Astrocyte (in vitro differentiated cells and primary cell): ENCODE results near the gene LITAF. TPM values are rescaled to one million over a fixed set of nuclear protein-coding genes. Genes with fewer than 3 reads are reported as not detected.

Experiments
- DNase-seq: peaks from one replicate; pipeline ENCODE4 v3.0.0-alpha.2; 2010; ENCODE audit warnings: low read depth
- FAIRE-seq: peaks from 2 replicates; lab custom pipeline; 2011; peaks lifted over from hg19 to GRCh38; lab: Jason Lieb, UNC
- H2AFZ ChIP-seq: 2 replicates; pipeline ENCODE4 v1.6.0; 2012; ENCODE audit warnings: low read depth, low read length, inconsistent platforms
- H3K27ac ChIP-seq: 2 replicates; pipeline ENCODE4 v1.5.1; 2011; ENCODE audit warnings: low read depth, low read length, inconsistent platforms
- H3K27me3 ChIP-seq: 2 replicates; pipeline ENCODE4 v1.6.0; 2011; ENCODE audit warnings: low read length, inconsistent platforms; ENCODE audit not compliant: insufficient read depth
- H3K36me3 ChIP-seq: 2 replicates; pipeline ENCODE4 v1.5.1; 2011; ENCODE audit warnings: low read length, inconsistent platforms; ENCODE audit not compliant: insufficient read depth
- H3K4me1 ChIP-seq: 2 replicates; pipeline ENCODE4 v1.5.1; 2011; ENCODE audit warnings: low read length, inconsistent platforms; ENCODE audit not compliant: insufficient read depth
- H3K4me2 ChIP-seq: 2 replicates; pipeline ENCODE4 v1.6.0; 2012; ENCODE audit warnings: low read length, inconsistent platforms
- H3K4me3 ChIP-seq: 2 replicates; pipeline ENCODE4 v1.5.1; 2011; ENCODE audit warnings: low read depth, mild to moderate bottlenecking, low read length, inconsistent platforms; ENCODE audit not compliant: insufficient read depth
- H3K79me2 ChIP-seq: 2 replicates; pipeline ENCODE4 v1.6.0; 2012; ENCODE audit warnings: mild to moderate bottlenecking, low read length, inconsistent platforms; ENCODE audit not compliant: insufficient read depth
- H3K9ac ChIP-seq: 2 replicates; pipeline ENCODE4 v1.6.0; 2012; ENCODE audit warnings: mild to moderate bottlenecking, low read length, inconsistent platforms
- H3K9me3 ChIP-seq: 2 replicates; pipeline ENCODE4 v1.5.1; 2012; ENCODE audit warnings: low read depth, mild to moderate bottlenecking, low read length, inconsistent platforms; ENCODE audit not compliant: insufficient read depth
- H4K20me1 ChIP-seq: 2 replicates; pipeline ENCODE4 v1.6.0; 2012; ENCODE audit warnings: low read length, inconsistent platforms; ENCODE audit not compliant: insufficient read depth
- H3K27ac Mint-ChIP-seq: one replicate; pipeline ENCODE4 v1.8.0; 2021; ENCODE audit warnings: mild to moderate bottlenecking, mixed read lengths; ENCODE audit not compliant: unreplicated experiment
- H3K27me3 Mint-ChIP-seq: one replicate; pipeline ENCODE4 v1.8.0; 2021; ENCODE audit warnings: low read depth, mixed read lengths; ENCODE audit not compliant: unreplicated experiment
- H3K36me3 Mint-ChIP-seq: one replicate; pipeline ENCODE4 v1.8.0; 2021; ENCODE audit warnings: low read depth, mixed read lengths; ENCODE audit not compliant: unreplicated experiment
- H3K4me1 Mint-ChIP-seq: one replicate; pipeline ENCODE4 v1.8.0; 2021; ENCODE audit warnings: low read depth, mixed read lengths; ENCODE audit not compliant: unreplicated experiment
- H3K4me3 Mint-ChIP-seq: one replicate; pipeline ENCODE4 v1.8.0; 2021; ENCODE audit warnings: mild to moderate bottlenecking, moderate library complexity, mixed read lengths; ENCODE audit not compliant: unreplicated experiment
- H3K9me3 Mint-ChIP-seq: one replicate; pipeline ENCODE4 v1.8.0; 2021; ENCODE audit warnings: mild to moderate bottlenecking, mixed read lengths; ENCODE audit not compliant: unreplicated experiment
- EZH2 ChIP-seq: IDR thresholded peaks from 2 replicates; pipeline ENCODE4 v1.6.1; 2012; ENCODE audit warnings: mild to moderate bottlenecking, low read length, inconsistent platforms; ENCODE audit not compliant: insufficient read depth
- total RNA-seq: library from RNA; stranded (reverse); gene quantifications from 2 replicates; pipeline ENCODE4 v1.2.1, GENCODE V29; 2021
- TF ChIP-seq, protein P1 (sequence below): IDR thresholded peaks from 2 replicates; pipeline ENCODE4 v1.5.1; 2011; ENCODE audit warnings: low read depth, mild to moderate bottlenecking, inconsistent platforms, low read length, moderate library complexity; ENCODE audit not compliant: insufficient read depth

The LITAF gene
- total RNA-seq, 1 donor from 2014 or later = 113 TPM

DNA sequence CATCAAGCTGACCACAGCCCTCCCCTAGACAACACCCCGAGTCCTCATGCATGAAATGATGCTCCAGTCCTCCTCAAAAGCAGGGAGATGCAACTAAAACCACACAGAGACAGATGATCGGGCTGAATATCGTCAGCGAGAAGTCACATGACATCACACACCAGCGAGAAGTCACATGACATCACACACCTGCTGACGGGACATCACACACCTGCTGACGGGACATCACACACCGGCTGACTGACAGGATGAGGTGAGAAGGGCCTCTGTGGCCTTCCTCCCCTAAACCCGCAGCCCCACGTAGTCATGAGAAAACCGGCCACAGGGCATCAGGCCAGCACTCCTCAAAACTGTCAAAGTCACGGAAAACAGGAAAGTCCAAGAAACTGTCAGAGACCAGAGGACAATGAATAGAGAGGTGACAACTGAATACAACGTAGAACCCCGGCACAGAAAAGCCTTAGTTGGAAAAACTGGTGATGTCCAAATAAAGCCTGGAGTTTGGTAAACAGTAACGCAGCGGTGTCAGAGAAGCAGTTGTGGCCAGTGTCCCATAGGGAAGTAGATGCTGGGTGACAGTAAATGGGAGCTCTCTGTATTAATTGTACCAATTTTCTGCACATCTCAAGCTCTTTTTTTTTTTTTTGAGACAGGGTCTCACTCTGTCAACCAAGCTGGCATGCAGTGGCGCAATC is 14.3 kb downstream of the LITAF start:
- H3K4me3 ChIP-seq = no peak overlapping the region
- no peaks in the 10 kb centered on the region for H3K4me1 ChIP-seq
- peaks cover 71% of the 10 kb centered on the region for H3K79me2 ChIP-seq
- FAIRE-seq = no peak
- H3K4me2 ChIP-seq = no peak overlapping the region
- no peaks in the 10 kb centered on the region for H3K27me3 ChIP-seq
- TF ChIP-seq, protein P1, sequence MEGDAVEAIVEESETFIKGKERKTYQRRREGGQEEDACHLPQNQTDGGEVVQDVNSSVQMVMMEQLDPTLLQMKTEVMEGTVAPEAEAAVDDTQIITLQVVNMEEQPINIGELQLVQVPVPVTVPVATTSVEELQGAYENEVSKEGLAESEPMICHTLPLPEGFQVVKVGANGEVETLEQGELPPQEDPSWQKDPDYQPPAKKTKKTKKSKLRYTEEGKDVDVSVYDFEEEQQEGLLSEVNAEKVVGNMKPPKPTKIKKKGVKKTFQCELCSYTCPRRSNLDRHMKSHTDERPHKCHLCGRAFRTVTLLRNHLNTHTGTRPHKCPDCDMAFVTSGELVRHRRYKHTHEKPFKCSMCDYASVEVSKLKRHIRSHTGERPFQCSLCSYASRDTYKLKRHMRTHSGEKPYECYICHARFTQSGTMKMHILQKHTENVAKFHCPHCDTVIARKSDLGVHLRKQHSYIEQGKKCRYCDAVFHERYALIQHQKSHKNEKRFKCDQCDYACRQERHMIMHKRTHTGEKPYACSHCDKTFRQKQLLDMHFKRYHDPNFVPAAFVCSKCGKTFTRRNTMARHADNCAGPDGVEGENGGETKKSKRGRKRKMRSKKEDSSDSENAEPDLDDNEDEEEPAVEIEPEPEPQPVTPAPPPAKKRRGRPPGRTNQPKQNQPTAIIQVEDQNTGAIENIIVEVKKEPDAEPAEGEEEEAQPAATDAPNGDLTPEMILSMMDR = no peak
- no peak for TF ChIP-seq EZH2
- Mint-ChIP-seq H3K9me3 (peaks cover 4% of the 10 kb centered on the region), H3K4me1 (peaks cover 2% of the 10 kb centered on the region), H3K27me3 (no peaks in the 10 kb centered on the region), H3K36me3 (peaks cover 18% of the 10 kb centered on the region), H3K27ac (no peak overlapping the region), H3K4me3 (no peak overlapping the region)
- H3K9me3 ChIP-seq = no peaks in the 10 kb centered on the region
- H3K36me3 ChIP-seq = no peaks in the 10 kb centered on the region
- H4K20me1 ChIP-seq = peaks cover 84% of the 10 kb centered on the region
- no peak for DNase-seq
- no peak overlapping the region for H3K9ac ChIP-seq
- H2AFZ ChIP-seq = no peak overlapping the region
- H3K27ac ChIP-seq = no peak overlapping the region

DNA sequence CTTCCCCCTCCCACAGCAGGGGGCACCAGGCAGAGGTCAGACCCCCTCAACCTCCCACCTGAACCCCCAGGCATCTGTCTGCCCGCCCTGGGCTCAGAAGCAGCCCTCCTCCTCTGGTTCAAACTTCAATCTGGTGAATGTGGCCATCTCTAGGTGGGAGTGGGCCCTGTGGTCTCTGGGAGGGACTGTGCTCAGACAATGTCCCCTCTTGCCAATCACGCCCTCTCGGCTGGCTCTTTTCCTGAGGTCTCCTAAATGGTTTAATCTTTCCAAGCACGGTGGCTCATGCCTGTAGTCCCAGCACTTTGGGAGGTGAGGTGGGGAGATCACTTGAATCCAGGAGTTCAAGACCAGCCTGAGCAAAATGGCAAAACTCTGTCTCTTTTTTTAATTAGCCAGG is 15.2 kb downstream of the LITAF start:
- Mint-ChIP-seq H3K4me3 (no peak overlapping the region), H3K27ac (no peak overlapping the region), H3K4me1 (peaks cover 2% of the 10 kb centered on the region), H3K27me3 (no peaks in the 10 kb centered on the region), H3K9me3 (peaks cover 4% of the 10 kb centered on the region), H3K36me3 (peaks cover 24% of the 10 kb centered on the region)
- FAIRE-seq (no peak), DNase-seq (no peak)
- Histone ChIP-seq H3K4me1 (no peaks in the 10 kb centered on the region), H3K4me2 (no peak overlapping the region), H3K4me3 (no peak overlapping the region), H3K36me3 (no peaks in the 10 kb centered on the region), H4K20me1 (peaks cover 82% of the 10 kb centered on the region), H3K9ac (no peak overlapping the region), H3K79me2 (peaks cover 64% of the 10 kb centered on the region), H2AFZ (no peak overlapping the region), H3K27ac (no peak overlapping the region), H3K9me3 (no peaks in the 10 kb centered on the region), H3K27me3 (no peaks in the 10 kb centered on the region)
- TF ChIP-seq, protein P1 = no peak
- TF ChIP-seq EZH2 = no peak

DNA sequence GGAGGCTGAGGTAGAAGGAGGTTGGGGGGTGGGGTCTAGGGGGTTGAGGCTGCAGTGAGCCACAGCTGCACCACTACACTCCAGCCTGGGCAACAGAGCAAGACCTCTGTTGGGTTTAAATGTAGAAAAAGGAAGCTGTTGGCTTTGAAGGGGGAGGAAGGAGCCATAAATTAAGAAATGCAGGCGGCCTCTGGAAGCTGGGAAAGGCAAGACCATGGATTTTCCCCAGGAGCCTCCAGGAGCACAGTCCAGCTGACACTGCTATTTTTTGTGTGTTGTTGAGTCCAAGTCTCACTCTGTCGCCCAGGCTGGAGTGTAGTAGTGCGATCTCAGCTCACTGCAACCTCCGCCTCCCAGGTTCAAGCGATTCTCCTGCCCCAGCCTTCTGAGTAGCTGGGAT is 15.9 kb downstream of the LITAF start:
- H3K4me3 Mint-ChIP-seq = no peak overlapping the region
- TF ChIP-seq EZH2 = no peak
- TF ChIP-seq, protein P1 = no peak
- no peak for FAIRE-seq

More for the DNA sequence above, 15.9 kb downstream of the LITAF start:
- Mint-ChIP-seq H3K9me3 (peaks cover 4% of the 10 kb centered on the region), H3K27me3 (no peaks in the 10 kb centered on the region), H3K4me1 (peaks cover 2% of the 10 kb centered on the region), H3K27ac (peak overlapping the region; percentile 26), H3K36me3 (peaks cover 31% of the 10 kb centered on the region)
- H3K27me3 ChIP-seq = no peaks in the 10 kb centered on the region
- no peaks in the 10 kb centered on the region for H3K36me3 ChIP-seq
- no peaks in the 10 kb centered on the region for H3K9me3 ChIP-seq
- peaks cover 67% of the 10 kb centered on the region for H3K79me2 ChIP-seq
- H3K4me3 ChIP-seq = no peak overlapping the region
- no peak overlapping the region for H3K4me2 ChIP-seq
- no peak overlapping the region for H3K27ac ChIP-seq
- H3K9ac ChIP-seq = no peak overlapping the region
- H2AFZ ChIP-seq = no peak overlapping the region
- no peaks in the 10 kb centered on the region for H3K4me1 ChIP-seq
- no peak for DNase-seq
- H4K20me1 ChIP-seq = peaks cover 87% of the 10 kb centered on the region
